ENCODE measurements around the gene KRT71.

Gene KRT71

GRCh38 chr12:52530366-52530765, 22.6 kb downstream of the KRT71 start:
- Histone ChIP-seq H3K9me3 (no peaks in the 10 kb centered on the region), H3K27ac (no peak overlapping the region), H3K27me3 (no peaks in the 10 kb centered on the region), H3K36me3 (no peaks in the 10 kb centered on the region), H3K4me1 (no peaks in the 10 kb centered on the region), H3K4me3 (no peak overlapping the region)
- no peak for DNase-seq
- TF ChIP-seq CTCF (IDR thresholded peaks at IDR 0.05): no peak
- intact Hi-C loops (cut with DNase I; ENCODE audit: low total_unique reads): no loop called here

GRCh38 chr12:52529846-52530245, 23.1 kb downstream of the KRT71 start:
- Histone ChIP-seq H3K4me1 (no peaks in the 10 kb centered on the region), H3K27ac (no peak overlapping the region), H3K9me3 (no peaks in the 10 kb centered on the region), H3K27me3 (no peaks in the 10 kb centered on the region), H3K36me3 (no peaks in the 10 kb centered on the region), H3K4me3 (no peak overlapping the region)
- no peak for TF ChIP-seq CTCF (IDR thresholded peaks at IDR 0.05)
- DNase-seq: peak in 1 of 2 donors; percentile 27
- intact Hi-C loops (cut with DNase I; ENCODE audit: low total_unique reads): no loop called here

GRCh38 chr12:52529417-52529816, 23.5 kb downstream of the KRT71 start:
- no peaks in the 10 kb centered on the region for H3K36me3 ChIP-seq
- H3K9me3 ChIP-seq: no peaks in the 10 kb centered on the region
- H3K27me3 ChIP-seq: no peaks in the 10 kb centered on the region
- intact Hi-C loops (cut with DNase I; ENCODE audit: low total_unique reads): no loop called here
- TF ChIP-seq CTCF (IDR thresholded peaks at IDR 0.05): no peak
- H3K27ac ChIP-seq: no peak overlapping the region
- H3K4me3 ChIP-seq: no peak overlapping the region
- H3K4me1 ChIP-seq: peaks cover 0 to under 1% (median 0%) of the 10 kb centered on the region in 4 donors
- no peak for DNase-seq

GRCh38 chr12:52528641-52529143, 24.3 kb downstream of the KRT71 start:
- no peaks in the 10 kb centered on the region for H3K36me3 ChIP-seq
- no peaks in the 10 kb centered on the region for H3K9me3 ChIP-seq
- no peak overlapping the region for H3K4me3 ChIP-seq
- no peak overlapping the region for H3K27ac ChIP-seq
- DNase-seq: peak in 1 of 2 donors; percentile 48
- H3K4me1 ChIP-seq: peaks cover 0 to 6% (median 0%) of the 10 kb centered on the region in 4 donors
- intact Hi-C loops (cut with DNase I; ENCODE audit: low total_unique reads): no loop called here
- no peak for TF ChIP-seq CTCF (IDR thresholded peaks at IDR 0.05)
- H3K27me3 ChIP-seq: no peaks in the 10 kb centered on the region

- intact Hi-C loops (cut with DNase I; ENCODE audit: low total_unique reads): no loop called here
- H3K9me3 ChIP-seq: no peaks in the 10 kb centered on the region
- H3K4me3 ChIP-seq: no peak overlapping the region
- H3K27me3 ChIP-seq: no peaks in the 10 kb centered on the region
- no peak overlapping the region for H3K27ac ChIP-seq
- no peak for TF ChIP-seq CTCF (IDR thresholded peaks at IDR 0.05)
- peak in 1 of 2 donors; percentile 31 for DNase-seq
- peaks cover 0 to 13% (median 7%) of the 10 kb centered on the region in 4 donors for H3K4me1 ChIP-seq
- no peaks in the 10 kb centered on the region for H3K36me3 ChIP-seq
Measured at GRCh38 chr12:52527121-52527800, 25.7 kb downstream of the KRT71 start.

Measured in tibial artery (tissue), 4 donors.